Tibial artery (tissue), 4 donors: ENCODE measurements around the gene KDM2B.

ENCODE experiments used
- DNase-seq, 2 donors: peaks; one replicate each; pipeline ENCODE4 v3.0.0-alpha.2; 2019
- H3K27ac ChIP-seq, 2 donors: fragments of 200-600 bp; sonication (generic) in 1 of 2; 1 replicate in 1 of 2; 2 replicates in 1 of 2; pipeline ENCODE4 v1.5.1; 2018 to 2019; ENCODE audit warnings: mild to moderate bottlenecking in 1 of 2
- H3K27me3 ChIP-seq, 2 donors: fragments of 200-600 bp; sonication (generic) in 1 of 2; one replicate each; pipeline versions ENCODE4 v1.5.1 to v1.6.0; 2016 to 2019
- H3K36me3 ChIP-seq, 3 donors: fragments of 200-600 bp; sonication (generic) in 2 of 3; one replicate each; pipeline ENCODE4 v1.5.1; 2016 to 2019; ENCODE audit warnings: mild to moderate bottlenecking in 2 of 3
- H3K4me1 ChIP-seq, 4 donors: fragments of 200-600 bp; sonication (generic) in 2 of 4; 1 replicate in 3 of 4; 2 replicates in 1 of 4; pipeline ENCODE4 v1.5.1; 2016 to 2019
- H3K4me3 ChIP-seq, 2 donors: fragments of 200-600 bp; sonication (generic) in 1 of 2; 1 replicate in 1 of 2; 2 replicates in 1 of 2; pipeline ENCODE4 v1.5.1; 2018 to 2019; ENCODE audit warnings: mild to moderate bottlenecking in 2 of 2
- H3K9me3 ChIP-seq, 3 donors: fragments of 200-600 bp; sonication (generic) in 1 of 3; one replicate each; pipeline ENCODE4 v1.5.1; 2016 to 2019
- CTCF ChIP-seq, 2 experiments: fragments of 200-600 bp in 1 of 2; fragments of 450-650 bp in 1 of 2; IDR thresholded peaks; one replicate each; pipeline ENCODE4 v1.5.1; 2017 to 2019; ENCODE audit warnings: antibody characterized with exemption in 2 of 2, mild to moderate bottlenecking in 1 of 2, moderate library complexity in 1 of 2
- intact Hi-C: fragments of 100-400 bp; cut with DNase I; formaldehyde crosslinking; loops from one replicate; pipeline ENCODE4 v1.15.0; 2023; ENCODE audit warnings: low total_unique reads

Gene KDM2B

DNA sequence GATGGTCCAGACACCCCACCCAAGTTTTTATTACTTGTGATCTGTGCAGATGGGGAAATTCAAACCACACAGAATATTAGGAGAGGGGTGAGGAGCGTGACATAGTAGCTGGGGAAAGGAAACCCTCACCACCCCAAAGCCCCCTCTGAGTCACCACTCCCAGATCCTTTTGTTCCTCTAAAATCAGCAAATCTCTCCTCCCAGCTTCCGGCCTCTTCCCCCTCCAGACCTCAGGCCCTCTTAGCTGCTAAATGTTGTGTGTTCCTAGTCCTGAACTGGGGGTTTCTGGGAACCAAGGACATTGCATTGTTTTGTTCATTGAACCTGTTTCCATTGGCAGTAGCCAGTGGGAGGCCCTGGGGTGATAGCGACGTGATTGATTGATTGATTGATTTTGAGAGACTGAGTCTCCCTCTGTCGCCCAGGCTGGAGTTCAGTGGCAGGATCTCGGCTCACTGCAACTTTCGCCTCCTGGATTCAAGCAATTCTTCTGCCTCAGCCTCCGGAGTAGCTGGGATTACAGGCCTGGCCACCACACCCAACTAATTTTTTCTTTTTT lies 39.6 kb upstream of the KDM2B start:
- peaks cover 0 to 6% (median 3%) of the 10 kb centered on the region in 4 donors for H3K4me1 ChIP-seq
- no peaks in the 10 kb centered on the region for H3K36me3 ChIP-seq
- intact Hi-C loops = no loop called here
- H3K27me3 ChIP-seq = no peaks in the 10 kb centered on the region
- no peak for DNase-seq
- no peak for TF ChIP-seq CTCF (IDR thresholded peaks at IDR 0.05)
- no peaks in the 10 kb centered on the region for H3K9me3 ChIP-seq
- H3K4me3 ChIP-seq = no peak overlapping the region
- H3K27ac ChIP-seq = no peak overlapping the region

DNA sequence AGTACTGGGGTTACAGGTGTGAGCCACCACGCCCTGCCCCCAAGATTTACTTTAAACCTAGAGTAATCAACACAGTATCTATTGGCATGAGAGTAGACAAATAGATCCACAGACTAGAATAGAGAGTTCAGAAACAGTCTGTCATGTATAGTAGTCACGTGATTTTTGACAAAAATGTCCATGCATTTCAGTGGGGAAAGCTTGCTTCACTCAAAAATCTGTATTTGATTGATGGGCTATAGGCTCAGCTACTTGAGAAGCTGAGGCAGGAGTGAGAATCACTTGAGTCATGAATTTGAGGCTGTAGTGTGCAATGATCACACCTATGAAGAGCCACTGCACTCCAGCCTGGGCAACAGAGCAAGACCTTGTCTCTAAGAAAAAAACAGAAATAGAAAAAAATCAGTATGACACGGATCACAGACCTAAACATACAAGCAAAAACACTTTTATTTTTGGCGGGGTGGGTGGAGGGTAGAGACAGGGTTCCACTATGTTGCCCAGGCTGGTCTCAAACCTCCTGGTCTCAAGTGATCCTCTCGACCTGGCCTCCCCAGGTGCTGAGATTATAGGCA lies 37.9 kb upstream of the KDM2B start:
- no peaks in the 10 kb centered on the region for H3K9me3 ChIP-seq
- H3K27me3 ChIP-seq = no peaks in the 10 kb centered on the region
- H3K4me1 ChIP-seq = no peaks in the 10 kb centered on the region
- no peak overlapping the region for H3K4me3 ChIP-seq
- no peak for DNase-seq
- H3K27ac ChIP-seq = no peak overlapping the region
- TF ChIP-seq CTCF (IDR thresholded peaks at IDR 0.05) = no peak
- intact Hi-C loops = loop anchor here (5.0 kb wide), 1 partner anchor 61 kb away; no protein-coding TSS in a partner anchor
- H3K36me3 ChIP-seq = no peaks in the 10 kb centered on the region

- DNase-seq = no peak
- TF ChIP-seq CTCF (IDR thresholded peaks at IDR 0.05) = no peak
- H3K4me3 ChIP-seq = no peak overlapping the region
- H3K4me1 ChIP-seq = peaks cover 0 to 16% (median 6%) of the 10 kb centered on the region in 4 donors
- no peaks in the 10 kb centered on the region for H3K36me3 ChIP-seq
- no peak overlapping the region for H3K27ac ChIP-seq
- H3K27me3 ChIP-seq = no peaks in the 10 kb centered on the region
- intact Hi-C loops = loop anchor here (5.0 kb wide), 1 partner anchor 58 kb away; no protein-coding TSS in a partner anchor
- H3K9me3 ChIP-seq = no peaks in the 10 kb centered on the region
These were observed 34.1 kb upstream of the KDM2B start for GRCh38 chr12:121614872-121615467.

GRCh38 chr12:121613462-121613861 lies 32.6 kb upstream of the KDM2B start:
- Histone ChIP-seq H3K36me3 (no peaks in the 10 kb centered on the region), H3K27ac (no peak overlapping the region), H3K27me3 (no peaks in the 10 kb centered on the region), H3K9me3 (no peaks in the 10 kb centered on the region), H3K4me3 (no peak overlapping the region), H3K4me1 (peaks cover 0 to 17% (median 6%) of the 10 kb centered on the region in 4 donors)
- no peak for DNase-seq
- TF ChIP-seq CTCF (IDR thresholded peaks at IDR 0.05) = no peak
- intact Hi-C loops = no loop called here

- H3K36me3 ChIP-seq = no peaks in the 10 kb centered on the region
- H3K27ac ChIP-seq = peak overlapping the region; percentile 65 to 67
- no peak overlapping the region for H3K4me3 ChIP-seq
- no peaks in the 10 kb centered on the region for H3K27me3 ChIP-seq
- no peaks in the 10 kb centered on the region for H3K9me3 ChIP-seq
- peaks cover 0 to 17% (median 6%) of the 10 kb centered on the region in 4 donors for H3K4me1 ChIP-seq
- DNase-seq = no peak
- no peak for TF ChIP-seq CTCF (IDR thresholded peaks at IDR 0.05)
- intact Hi-C loops = no loop called here
These were observed 30.5 kb upstream of the KDM2B start for GRCh38 chr12:121611306-121611705.
